GM20000 (cell line): ENCODE measurements around the gene CCDC91.

Experiments
- DNase-seq: peaks from one replicate; pipeline ENCODE4 v3.0.0; 2012; ENCODE audit warnings: low spot score
- CTCF ChIP-seq: IDR thresholded peaks from 2 replicates; pipeline ENCODE4 v1.5.1; 2012; ENCODE audit warnings: mild to moderate bottlenecking, control low read depth; ENCODE audit errors: extremely low read depth, missing control alignments

The CCDC91 gene

DNA sequence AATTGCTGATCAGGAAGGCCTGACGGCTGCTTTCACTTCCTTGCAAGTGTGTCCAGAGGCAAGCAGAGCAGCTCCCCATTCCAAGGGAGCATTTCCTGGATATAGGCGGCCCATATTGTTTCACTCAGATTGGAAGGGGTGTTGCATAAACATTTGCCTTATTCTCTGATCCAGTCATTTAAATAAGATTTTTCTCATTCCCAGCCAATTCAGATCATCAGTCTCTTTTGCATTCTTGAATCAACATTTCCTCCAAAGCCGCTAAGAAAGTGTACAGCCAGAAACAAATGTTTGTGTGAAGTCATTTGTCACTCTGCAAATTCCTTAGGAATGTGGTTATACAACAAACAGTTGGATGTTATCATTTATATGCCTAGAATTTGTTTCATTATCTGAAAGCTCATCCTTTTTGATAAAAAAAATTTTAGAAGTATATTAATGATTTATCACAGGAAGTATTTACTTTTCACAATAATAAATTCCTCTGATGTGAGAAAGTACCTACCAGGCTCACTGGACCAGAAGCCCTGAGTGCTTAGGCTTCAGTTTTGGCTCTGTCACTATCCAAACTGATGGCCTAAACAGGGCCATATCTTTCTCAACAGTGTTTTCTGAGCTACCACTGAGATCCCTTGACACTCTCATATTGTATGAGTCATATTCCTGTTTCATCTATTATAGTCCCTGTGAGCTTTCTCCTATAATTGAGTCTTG, 379.6 kb downstream of the CCDC91 start:
- DNase-seq: no peak
- TF ChIP-seq CTCF: no peak

DNA sequence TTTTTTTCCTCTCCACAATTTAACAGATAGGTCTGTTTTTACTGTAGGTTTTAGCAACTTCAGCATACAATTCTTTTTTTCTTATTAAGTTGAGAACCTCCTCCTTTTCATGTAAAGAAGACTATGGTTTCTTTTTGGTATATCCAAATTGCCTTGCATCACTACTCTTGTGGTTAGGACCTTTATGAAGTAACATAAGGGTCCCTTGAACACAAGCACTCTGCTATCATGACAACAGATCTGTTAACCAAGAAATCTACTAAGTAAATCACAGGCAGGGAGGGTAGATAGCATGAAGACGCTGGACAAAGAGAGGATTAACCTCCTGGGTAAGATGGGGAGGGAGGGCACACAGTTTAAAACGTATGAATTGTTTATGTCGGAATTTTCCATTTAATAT, 380.6 kb downstream of the CCDC91 start:
- DNase-seq: no peak
- no peak for TF ChIP-seq CTCF

GRCh38 chr12:28574746-28575592, 384.7 kb downstream of the CCDC91 start:
- TF ChIP-seq CTCF: no peak
- no peak for DNase-seq

GRCh38 chr12:28575593-28576205, 385.4 kb downstream of the CCDC91 start:
- no peak for DNase-seq

DNA sequence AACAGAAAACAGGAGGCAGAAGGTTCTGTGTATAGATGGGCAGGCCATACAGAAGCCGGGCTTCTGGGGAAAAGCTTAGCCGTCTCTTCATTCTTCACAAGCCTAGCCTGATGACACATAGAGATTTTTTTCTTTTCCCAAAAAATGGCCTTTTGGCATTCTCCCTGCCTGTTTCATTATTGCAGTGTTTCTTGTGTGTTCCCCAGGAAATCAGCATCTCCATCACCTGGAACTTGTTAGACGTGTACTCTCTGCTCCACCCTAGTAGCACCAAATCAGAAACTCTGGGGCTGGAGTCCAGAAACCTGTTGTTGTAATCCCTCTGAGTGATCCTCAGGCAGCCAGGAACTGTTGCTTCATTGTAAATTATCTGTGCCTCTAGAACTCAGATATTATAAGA, 388.1 kb downstream of the CCDC91 start:
- DNase-seq: no peak
- TF ChIP-seq CTCF: no peak

More at GRCh38 chr12:28575593-28576205, 385.4 kb downstream of the CCDC91 start:
- no peak for TF ChIP-seq CTCF

- no peak for TF ChIP-seq CTCF
- no peak for DNase-seq
Observed at GRCh38 chr12:28578833-28579252, 388.6 kb downstream of the CCDC91 start.

GRCh38 chr12:28582672-28583376, 392.6 kb downstream of the CCDC91 start:
- no peak for DNase-seq
- TF ChIP-seq CTCF: no peak
